H1 (cell line): ENCODE measurements around the gene SIGLEC10. TPM values are rescaled to one million over a fixed set of nuclear protein-coding genes. Genes with fewer than 3 reads are reported as not detected.

ENCODE experiments used
- CHD2 ChIP-seq: IDR thresholded peaks from 2 replicates; pipeline ENCODE4 v1.6.1; 2012; ENCODE audit warnings: low read length, improper control_type of control experiment
- CTBP2 ChIP-seq: IDR thresholded peaks from 2 replicates; pipeline ENCODE4 v1.7.0; 2011; ENCODE audit warnings: borderline replicate concordance, mild to moderate bottlenecking, moderate library complexity, mixed read lengths, low read length; ENCODE audit not compliant: insufficient read depth, insufficient read length
- SAP30 ChIP-seq: fragments of 300-600 bp; sonication (generic); IDR thresholded peaks from 2 replicates; pipeline ENCODE4 v1.7.1; 2012; ENCODE audit warnings: low read length, moderate library complexity, mild to moderate bottlenecking, inconsistent platforms; ENCODE audit not compliant: insufficient read depth, insufficient replicate concordance
- USF2 ChIP-seq: IDR thresholded peaks from 2 replicates; pipeline ENCODE4 v1.6.1; 2011; ENCODE audit warnings: low read length, improper control_type of control experiment
- polyA plus RNA-seq, 7 experiments: library from polyadenylated mRNA; depleted of rRNA in 3 of 7; stranded (reverse) in 5 of 7; unstranded in 2 of 7; fragments of >200 nt in 5 of 7; fragments of 200-250 nt in 2 of 7; gene quantifications; 1 replicate in 5 of 7; 2 replicates in 1 of 7; 4 replicates in 1 of 7; pipeline versions ENCODE4 v1.2.1 to v1.2.3, GENCODE V29; 2011 to 2013; ENCODE audit warnings: missing spikeins in 2 of 7, mixed read lengths in 2 of 7
- total RNA-seq: library from RNA; stranded (reverse); fragmentation: NEBNext Ultra II Directional; extraction: Animal tissue kit (Norgen Biotek cat#: 25700); gene quantifications from 2 replicates; pipeline ENCODE4 v1.2.1, GENCODE V29; 2021

The SIGLEC10 gene
- total and polyA plus RNA-seq, 2 of the 8 experiments (the other 6 are each of a cell fraction or from before 2014, with no cell fraction given), result 0.06 TPM; not detected in 1

GRCh38 chr19:51450730-51451307 is 33.4 kb upstream of the SIGLEC10 start (continued):
- TF ChIP-seq CTBP2 (no peak), CHD2 (no peak), SAP30 (no peak), USF2 (no peak)
